Immature natural killer cell (primary cell): Measurements from ENCODE around the gene PID1. TPM values are rescaled to one million over a fixed set of nuclear protein-coding genes. Genes with fewer than 3 reads are reported as not detected.

Source experiments
- DNase-seq, 3 donors: peaks; one replicate each; pipeline ENCODE4 v3.0.0; 2022; ENCODE audit warnings: mixed read lengths in 1 of 3
- H3K27ac Mint-ChIP-seq, 6 donors: one replicate each; pipeline ENCODE4 v1.8.0; 2020; ENCODE audit warnings: mixed read lengths in 6 of 6, mild to moderate bottlenecking in 5 of 6, inconsistent platforms in 4 of 6, moderate library complexity in 3 of 6
- H3K27me3 Mint-ChIP-seq, 3 donors: one replicate each; pipeline ENCODE4 v1.8.0; 2020 to 2021; ENCODE audit warnings: low read depth in 3 of 3, mild to moderate bottlenecking in 3 of 3, mixed read lengths in 3 of 3, moderate library complexity in 3 of 3, inconsistent platforms in 1 of 3
- H3K36me3 Mint-ChIP-seq, 3 donors: one replicate each; pipeline ENCODE4 v1.8.0; 2020; ENCODE audit warnings: mixed read lengths in 3 of 3, inconsistent platforms in 2 of 3, mild to moderate bottlenecking in 2 of 3
- H3K4me1 Mint-ChIP-seq, 2 donors: one replicate each; pipeline ENCODE4 v1.8.0; 2020; ENCODE audit warnings: inconsistent platforms in 2 of 2, mild to moderate bottlenecking in 2 of 2, mixed read lengths in 2 of 2, moderate library complexity in 1 of 2
- H3K4me3 Mint-ChIP-seq, 5 donors: one replicate each; pipeline ENCODE4 v1.8.0; 2020; ENCODE audit warnings: mild to moderate bottlenecking in 5 of 5, mixed read lengths in 5 of 5, inconsistent platforms in 3 of 5, moderate library complexity in 3 of 5
- H3K9me3 Mint-ChIP-seq, 6 donors: one replicate each; pipeline ENCODE4 v1.8.0; 2020; ENCODE audit warnings: mild to moderate bottlenecking in 6 of 6, mixed read lengths in 6 of 6, inconsistent platforms in 4 of 6, moderate library complexity in 3 of 6
- polyA plus RNA-seq, 3 donors: library from polyadenylated mRNA; unstranded; fragments of 300-500 nt; fragmentation: Illumina TruSeq; gene quantifications; one replicate each; pipeline ENCODE4 v1.2.3, GENCODE V29; 2021

The PID1 gene
- polyA plus RNA-seq, 3 donors from 2014 or later: 0.38 to 2.8 TPM; not detected in 1

DNA sequence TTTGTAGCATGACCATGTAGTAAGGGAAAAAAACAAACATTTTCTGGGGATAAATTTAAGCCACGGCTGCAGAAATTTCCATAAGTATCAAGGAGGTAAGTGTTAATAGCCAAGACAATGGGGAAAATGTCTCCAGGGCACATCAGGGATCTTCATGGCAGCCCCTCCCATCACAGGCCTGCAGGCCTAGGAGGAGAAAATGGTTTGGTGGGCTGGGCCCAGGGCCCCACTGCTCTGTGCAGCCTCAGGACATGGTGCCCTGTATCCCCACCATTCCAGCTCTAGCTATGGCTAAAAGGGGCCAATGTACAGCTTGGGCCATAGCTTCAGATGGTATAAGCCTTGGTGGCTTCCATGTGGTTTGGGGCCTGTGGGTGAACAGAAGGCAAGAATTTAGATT is 271.8 kb downstream of the PID1 start:
- no peaks in the 10 kb centered on the region for H3K36me3 Mint-ChIP-seq
- H3K27ac Mint-ChIP-seq: no peak overlapping the region
- peaks cover 11 to 54% (median 23%) of the 10 kb centered on the region in 6 donors for H3K9me3 Mint-ChIP-seq
- H3K4me3 Mint-ChIP-seq: no peak overlapping the region
- H3K4me1 Mint-ChIP-seq: no peaks in the 10 kb centered on the region
- peaks cover 0 to 5% (median 2%) of the 10 kb centered on the region in 3 donors for H3K27me3 Mint-ChIP-seq
- DNase-seq: no peak

DNA sequence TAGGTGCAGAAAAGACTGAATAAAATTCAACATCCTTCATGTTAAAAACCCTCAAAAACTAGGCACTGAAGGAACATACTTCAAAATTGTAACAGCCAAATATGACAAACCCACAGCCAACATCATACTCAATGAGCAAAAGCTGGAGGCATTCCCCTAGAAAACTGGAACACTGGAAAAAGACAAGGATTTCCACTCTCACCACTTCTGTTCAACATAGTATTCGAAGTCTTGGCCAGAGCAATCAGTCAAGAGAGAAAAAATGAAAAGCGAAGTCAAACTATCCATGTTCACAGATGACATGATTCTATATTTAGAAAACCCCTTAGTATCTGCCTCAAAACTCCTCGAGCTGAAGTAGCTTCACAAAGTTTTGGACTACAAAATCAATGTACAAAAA is 282.3 kb downstream of the PID1 start:
- DNase-seq: no peak
- H3K36me3 Mint-ChIP-seq: peaks cover 0 to 3% (median 0%) of the 10 kb centered on the region in 3 donors
- H3K4me1 Mint-ChIP-seq: no peaks in the 10 kb centered on the region
- no peak overlapping the region for H3K27ac Mint-ChIP-seq
- H3K27me3 Mint-ChIP-seq: peaks cover 0 to 1% (median 0%) of the 10 kb centered on the region in 3 donors
- peaks cover 5 to 53% (median 21%) of the 10 kb centered on the region in 6 donors for H3K9me3 Mint-ChIP-seq
- no peak overlapping the region for H3K4me3 Mint-ChIP-seq

DNA sequence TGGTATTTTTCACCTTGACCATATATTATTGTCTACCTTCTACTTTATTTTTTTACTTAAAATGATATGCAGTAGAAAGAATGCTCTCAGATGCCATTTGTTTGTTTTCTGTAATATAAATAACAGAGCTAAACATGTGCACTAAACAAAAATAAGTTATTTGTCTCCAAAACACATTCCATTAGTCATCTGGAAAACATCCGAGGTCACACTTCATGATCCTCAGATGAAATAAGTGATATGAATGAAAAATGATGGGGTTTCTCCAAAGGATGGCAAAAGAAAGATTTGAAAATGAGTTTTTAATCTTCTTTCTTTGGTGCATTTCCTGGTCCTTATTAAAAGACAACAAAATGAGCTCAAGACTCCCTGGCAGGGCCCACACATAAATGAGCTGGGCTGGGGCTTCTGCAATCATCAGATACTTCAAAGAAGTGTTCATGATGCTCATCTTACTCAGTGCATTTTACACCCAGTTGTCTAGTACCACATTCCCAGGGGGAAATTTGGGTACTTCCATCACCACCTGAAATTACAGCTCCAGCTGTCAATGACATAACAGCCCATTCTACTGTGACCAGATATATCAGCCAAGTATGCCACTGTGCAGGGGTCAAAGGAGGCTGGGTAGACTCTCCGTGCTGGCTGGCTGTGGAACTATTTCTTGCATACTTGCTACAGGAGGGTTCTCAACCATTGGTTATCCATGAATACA is 283.5 kb downstream of the PID1 start:
- H3K4me3 Mint-ChIP-seq: no peak overlapping the region
- no peak for DNase-seq
- no peaks in the 10 kb centered on the region for H3K36me3 Mint-ChIP-seq
- H3K9me3 Mint-ChIP-seq: peaks cover 12 to 51% (median 20%) of the 10 kb centered on the region in 6 donors
- no peaks in the 10 kb centered on the region for H3K4me1 Mint-ChIP-seq
- H3K27me3 Mint-ChIP-seq: peaks cover 0 to 1% (median 0%) of the 10 kb centered on the region in 3 donors
- no peak overlapping the region for H3K27ac Mint-ChIP-seq

DNA sequence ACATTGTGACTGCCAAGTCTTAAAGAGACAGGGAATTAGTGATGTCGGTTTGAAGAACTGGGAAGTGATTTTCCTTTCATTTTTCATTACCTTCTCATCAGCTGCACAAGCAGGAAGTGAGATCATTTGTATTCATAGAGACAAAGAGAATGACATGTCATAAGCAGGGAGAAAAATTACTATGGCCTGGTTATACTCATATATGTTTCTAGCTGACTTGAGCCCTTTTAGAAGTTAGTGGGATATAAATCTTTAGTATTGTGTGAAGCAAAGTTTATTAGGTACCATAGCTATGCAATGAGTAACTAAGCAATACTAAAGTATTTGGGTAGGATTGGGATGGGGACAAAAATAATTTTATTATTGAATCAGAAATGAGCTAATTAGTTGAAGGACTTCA is 284.1 kb downstream of the PID1 start:
- no peaks in the 10 kb centered on the region for H3K36me3 Mint-ChIP-seq
- H3K4me3 Mint-ChIP-seq: no peak overlapping the region
- H3K27ac Mint-ChIP-seq: no peak overlapping the region
- peaks cover 0 to 1% (median 0%) of the 10 kb centered on the region in 3 donors for H3K27me3 Mint-ChIP-seq
- no peaks in the 10 kb centered on the region for H3K4me1 Mint-ChIP-seq
- H3K9me3 Mint-ChIP-seq: peaks cover 15 to 53% (median 22%) of the 10 kb centered on the region in 6 donors
- DNase-seq: no peak

DNA sequence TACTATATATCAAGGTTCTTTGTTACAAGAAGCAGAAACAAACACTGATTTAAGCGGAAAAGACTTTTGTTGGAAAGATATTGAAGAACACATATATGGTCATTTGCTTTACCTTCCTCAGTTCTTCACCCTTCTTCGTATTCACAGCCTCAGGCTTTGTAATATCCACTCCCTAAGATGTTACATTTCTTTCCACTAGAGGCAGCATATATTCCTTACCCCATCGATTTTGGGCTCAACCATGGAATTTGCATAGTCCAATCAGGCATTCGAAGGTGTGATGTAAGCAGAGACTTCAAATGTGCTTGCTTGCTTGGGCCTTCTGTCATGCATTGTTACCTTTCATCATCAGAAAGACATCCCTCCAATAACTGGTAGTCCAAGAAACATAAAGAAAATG is 287.4 kb downstream of the PID1 start:
- Mint-ChIP-seq H3K9me3 (peaks cover 12 to 54% (median 24%) of the 10 kb centered on the region in 6 donors), H3K27ac (no peak overlapping the region), H3K4me3 (no peak overlapping the region), H3K36me3 (no peaks in the 10 kb centered on the region), H3K27me3 (no peaks in the 10 kb centered on the region), H3K4me1 (no peaks in the 10 kb centered on the region)
- DNase-seq: no peak

DNA sequence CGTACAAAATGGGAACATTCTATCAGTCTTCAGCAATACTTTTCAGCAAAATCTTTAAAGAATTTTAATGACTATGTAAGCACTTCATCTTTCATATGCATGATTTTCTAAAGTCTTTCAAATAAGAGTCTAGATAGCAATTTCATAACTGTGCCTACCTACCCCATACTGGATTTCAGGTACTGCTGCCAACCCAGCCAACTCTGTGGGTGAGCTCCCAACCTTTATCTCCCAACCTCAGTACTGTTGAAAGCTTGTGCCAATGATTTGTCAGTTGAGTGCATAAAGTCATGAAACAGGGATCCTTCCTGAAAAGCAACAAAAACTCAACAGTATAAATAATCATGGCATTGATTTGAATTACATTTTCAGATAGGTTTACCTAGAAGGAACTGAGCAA is 296.9 kb downstream of the PID1 start:
- DNase-seq: no peak
- Mint-ChIP-seq H3K4me1 (no peaks in the 10 kb centered on the region), H3K27me3 (no peaks in the 10 kb centered on the region), H3K4me3 (no peak overlapping the region), H3K27ac (no peak overlapping the region), H3K36me3 (peaks cover 0 to 3% (median 0%) of the 10 kb centered on the region in 3 donors), H3K9me3 (peaks cover 3 to 30% (median 9%) of the 10 kb centered on the region in 6 donors)
